Upper lobe of left lung (tissue), 6 donors: Measurements from ENCODE around the gene FAM240A. TPM values are rescaled to one million over a fixed set of nuclear protein-coding genes. Genes with fewer than 3 reads are reported as not detected.

Experiments used
- ATAC-seq, 2 donors: fragments of 200-7000 bp; cut with Tn5 transposase; one replicate each; pipeline ENCODE4 v1.9.1; 2022; ENCODE audit warnings: mild to moderate bottlenecking in 2 of 2, moderate library complexity in 2 of 2; ENCODE audit not compliant: low FRiP score in 2 of 2
- DNase-seq, 2 donors: peaks; one replicate each; pipeline ENCODE4 v3.0.0-alpha.2; 2019 to 2020
- H3K27ac ChIP-seq, 4 donors: fragments of 200-600 bp; sonication (generic); one replicate each; pipeline ENCODE4 v1.5.1; 2016 to 2019
- H3K27me3 ChIP-seq, 4 donors: fragments of 200-600 bp; sonication (generic); one replicate each; pipeline ENCODE4 v1.5.1; 2017 to 2019
- H3K36me3 ChIP-seq, 4 donors: fragments of 200-600 bp; sonication (generic); one replicate each; pipeline ENCODE4 v1.5.1; 2016 to 2019
- H3K4me1 ChIP-seq, 4 donors: fragments of 200-600 bp; sonication (generic); one replicate each; pipeline ENCODE4 v1.5.1; 2018 to 2019
- H3K4me3 ChIP-seq, 4 donors: fragments of 200-600 bp; sonication (generic); one replicate each; pipeline ENCODE4 v1.5.1; 2017 to 2019; ENCODE audit warnings: mild to moderate bottlenecking in 2 of 4, moderate library complexity in 1 of 4
- H3K9me3 ChIP-seq, 4 donors: fragments of 200-600 bp; sonication (generic); one replicate each; pipeline ENCODE4 v1.5.1; 2018 to 2019
- EP300 ChIP-seq, 4 donors: sonication (generic); formaldehyde crosslinking; IDR thresholded peaks; one replicate each; pipeline ENCODE4 v1.5.1; 2017; ENCODE audit warnings: antibody characterized with exemption in 4 of 4, control low read depth in 2 of 4
- POLR2A ChIP-seq, 4 donors: fragments of 450-650 bp; IDR thresholded peaks; one replicate each; pipeline ENCODE4 v1.5.1; 2016 to 2017; ENCODE audit warnings: antibody characterized with exemption in 4 of 4, mild to moderate bottlenecking in 2 of 4
- POLR2AphosphoS5 ChIP-seq, 2 donors: sonication (generic); formaldehyde crosslinking; IDR thresholded peaks; one replicate each; pipeline ENCODE4 v1.5.1; 2017; ENCODE audit warnings: antibody characterized with exemption in 2 of 2
- WGBS, 2 donors: methylation state at CpG; one replicate each; pipeline ENCODE4 v1.1.5; 2017 to 2018; 5-methylcytosine and 5-hydroxymethylcytosine counted together
- total RNA-seq, 6 donors: library from RNA; depleted of rRNA in 4 of 6; stranded (reverse); fragments of >200 nt in 4 of 6; gene quantifications; one replicate each; pipeline versions ENCODE4 v1.1.0 to v1.2.1, GENCODE V29; 2016 to 2021
- TF ChIP-seq, protein P1 (sequence below), 6 experiments: fragments of 450-650 bp in 4 of 6; fragments of 200-600 bp in 2 of 6; sonication (generic) in 2 of 6; IDR thresholded peaks; one replicate each; pipeline ENCODE4 v1.5.1; 2016 to 2019; ENCODE audit warnings: antibody characterized with exemption in 6 of 6
- donor health status: DM: no; HTN: no; CAD: no; lungs with moderate emphysema.
- donor health status: DM: no; HTN: yes; CAD: no; lungs with severe emphysema.

Gene FAM240A
- total RNA-seq, 6 donors from 2014 or later: not detected

DNA sequence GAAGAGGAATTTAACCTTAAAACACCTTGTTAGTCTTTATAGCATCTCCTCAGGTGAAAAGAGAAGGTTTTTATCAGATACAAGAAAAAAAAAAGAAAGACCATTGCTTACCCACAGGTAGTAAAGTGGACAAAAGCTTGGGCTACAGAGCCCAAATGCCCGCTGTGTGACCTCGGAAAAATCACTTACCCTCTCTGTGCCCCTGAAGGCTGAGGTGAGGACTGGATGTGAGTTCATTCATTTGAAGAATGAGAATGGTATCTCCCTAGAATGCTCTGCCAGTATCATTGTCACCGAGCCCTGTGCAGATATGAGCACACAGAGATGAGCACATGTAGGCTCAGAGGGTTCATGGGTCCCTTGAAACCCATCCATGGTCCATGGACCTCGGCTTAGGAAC, 17.6 kb upstream of the FAM240A start:
- Histone ChIP-seq H3K27me3 (no peaks in the 10 kb centered on the region), H3K4me1 (no peaks in the 10 kb centered on the region), H3K36me3 (no peaks in the 10 kb centered on the region), H3K27ac (no peak overlapping the region), H3K4me3 (no peak overlapping the region), H3K9me3 (no peaks in the 10 kb centered on the region)
- 98 to 100% methylated on average over 3 to 4 of the region's 4 CpGs for WGBS, 2 donors
- TF ChIP-seq, protein P1, sequence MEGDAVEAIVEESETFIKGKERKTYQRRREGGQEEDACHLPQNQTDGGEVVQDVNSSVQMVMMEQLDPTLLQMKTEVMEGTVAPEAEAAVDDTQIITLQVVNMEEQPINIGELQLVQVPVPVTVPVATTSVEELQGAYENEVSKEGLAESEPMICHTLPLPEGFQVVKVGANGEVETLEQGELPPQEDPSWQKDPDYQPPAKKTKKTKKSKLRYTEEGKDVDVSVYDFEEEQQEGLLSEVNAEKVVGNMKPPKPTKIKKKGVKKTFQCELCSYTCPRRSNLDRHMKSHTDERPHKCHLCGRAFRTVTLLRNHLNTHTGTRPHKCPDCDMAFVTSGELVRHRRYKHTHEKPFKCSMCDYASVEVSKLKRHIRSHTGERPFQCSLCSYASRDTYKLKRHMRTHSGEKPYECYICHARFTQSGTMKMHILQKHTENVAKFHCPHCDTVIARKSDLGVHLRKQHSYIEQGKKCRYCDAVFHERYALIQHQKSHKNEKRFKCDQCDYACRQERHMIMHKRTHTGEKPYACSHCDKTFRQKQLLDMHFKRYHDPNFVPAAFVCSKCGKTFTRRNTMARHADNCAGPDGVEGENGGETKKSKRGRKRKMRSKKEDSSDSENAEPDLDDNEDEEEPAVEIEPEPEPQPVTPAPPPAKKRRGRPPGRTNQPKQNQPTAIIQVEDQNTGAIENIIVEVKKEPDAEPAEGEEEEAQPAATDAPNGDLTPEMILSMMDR (IDR thresholded peaks at IDR 0.05): no peak
- TF ChIP-seq POLR2A (IDR thresholded peaks at IDR 0.05) (no peak), EP300 (IDR thresholded peaks at IDR 0.05) (no peak), POLR2AphosphoS5 (IDR thresholded peaks at IDR 0.05) (no peak)
- DNase-seq: no peak
- no peak for ATAC-seq

DNA sequence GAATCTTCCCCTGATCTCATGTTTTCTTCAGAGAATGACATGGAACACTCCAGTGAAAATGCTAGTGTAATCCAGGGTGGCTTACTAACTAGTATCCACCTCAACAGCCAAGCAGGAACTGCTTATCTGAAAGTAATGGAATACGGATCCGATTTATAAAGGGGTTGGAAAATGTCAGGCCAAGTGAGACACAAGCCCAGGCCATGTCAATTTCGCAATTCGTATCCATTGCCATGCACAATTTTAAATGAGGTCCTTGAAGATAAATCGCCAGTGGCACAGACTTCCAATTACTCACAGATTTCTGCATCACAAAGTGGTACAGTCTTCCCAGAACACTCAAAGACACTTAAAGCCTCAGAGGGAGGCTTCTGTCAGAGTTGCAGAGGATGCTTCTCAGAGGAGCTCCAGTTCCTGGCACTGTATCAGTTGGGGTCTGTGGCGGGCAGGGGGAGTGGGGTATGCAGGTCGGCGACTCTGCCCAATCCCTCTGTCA, 16.5 kb upstream of the FAM240A start:
- no peak overlapping the region for H3K4me3 ChIP-seq
- ATAC-seq: no peak
- H3K4me1 ChIP-seq: no peaks in the 10 kb centered on the region
- H3K36me3 ChIP-seq: no peaks in the 10 kb centered on the region
- H3K27ac ChIP-seq: no peak overlapping the region
- DNase-seq: no peak
- no peaks in the 10 kb centered on the region for H3K27me3 ChIP-seq
- no peaks in the 10 kb centered on the region for H3K9me3 ChIP-seq
- WGBS, 2 donors: 88 to 95% methylated on average over 5 to 8 of the region's 8 CpGs
- no peak for TF ChIP-seq EP300 (IDR thresholded peaks at IDR 0.05)
- TF ChIP-seq POLR2AphosphoS5 (IDR thresholded peaks at IDR 0.05): no peak
- TF ChIP-seq, protein P1 (IDR thresholded peaks at IDR 0.05): no peak
- TF ChIP-seq POLR2A (IDR thresholded peaks at IDR 0.05): no peak

DNA sequence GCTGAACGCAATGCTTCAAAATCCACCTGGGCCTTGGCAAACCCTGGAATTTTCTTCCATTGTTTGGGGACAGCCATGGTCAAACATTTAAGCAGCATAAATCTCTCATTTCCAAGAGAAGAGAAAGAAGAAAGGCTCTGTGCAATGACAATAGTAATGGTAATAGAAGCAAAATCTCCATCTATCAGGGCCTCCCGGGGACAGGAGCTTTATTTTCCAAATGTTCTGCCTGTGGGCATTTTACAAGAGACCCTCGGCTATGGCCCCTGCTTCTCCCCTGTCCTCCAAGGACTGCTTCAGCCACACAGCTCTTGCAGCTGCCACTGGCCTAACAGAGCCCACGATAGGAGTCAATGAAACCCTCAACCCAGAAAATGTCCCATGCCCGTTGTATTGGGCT, 12.7 kb upstream of the FAM240A start:
- DNase-seq: no peak
- H3K27ac ChIP-seq: no peak overlapping the region
- no peaks in the 10 kb centered on the region for H3K27me3 ChIP-seq
- no peak for ATAC-seq
- H3K9me3 ChIP-seq: no peaks in the 10 kb centered on the region
- H3K4me1 ChIP-seq: no peaks in the 10 kb centered on the region
- H3K36me3 ChIP-seq: no peaks in the 10 kb centered on the region
- 77 to 84% methylated on average over 4 to 5 of the region's 5 CpGs for WGBS, 2 donors
- no peak overlapping the region for H3K4me3 ChIP-seq
- TF ChIP-seq POLR2A (IDR thresholded peaks at IDR 0.05) (no peak), EP300 (IDR thresholded peaks at IDR 0.05) (no peak), POLR2AphosphoS5 (IDR thresholded peaks at IDR 0.05) (no peak)
- TF ChIP-seq, protein P1 (IDR thresholded peaks at IDR 0.05): no peak

DNA sequence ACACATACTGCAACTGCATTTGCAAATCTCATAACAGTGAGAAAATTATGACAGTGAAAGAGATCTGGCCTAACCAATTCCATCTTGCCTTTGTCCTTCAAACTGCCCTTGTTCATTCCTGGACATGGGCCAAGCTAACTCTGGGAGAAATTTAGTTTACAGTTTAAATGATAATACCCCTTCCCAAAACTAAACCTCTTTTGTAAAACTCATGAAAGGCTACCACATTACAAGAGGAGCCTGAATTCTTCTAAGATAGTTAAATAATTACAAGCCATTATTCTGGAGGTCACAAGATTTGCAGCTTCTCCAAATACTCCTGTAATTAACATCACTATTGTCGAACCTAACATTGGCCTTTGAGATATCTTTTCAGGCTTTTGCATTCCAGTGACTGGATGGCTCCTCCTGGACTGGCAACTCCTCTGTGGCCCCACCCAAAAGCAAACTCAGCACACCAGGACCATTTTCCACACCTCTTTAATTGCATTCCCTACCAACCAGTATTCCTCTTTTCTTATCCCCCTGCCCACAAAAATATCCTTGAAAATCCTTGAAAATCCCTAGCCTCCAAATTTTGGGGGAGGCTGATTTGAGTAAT, 8.8 kb upstream of the FAM240A start:
- ATAC-seq: no peak
- H3K27ac ChIP-seq: no peak overlapping the region
- H3K27me3 ChIP-seq: no peaks in the 10 kb centered on the region
- H3K9me3 ChIP-seq: no peaks in the 10 kb centered on the region
- no peak overlapping the region for H3K4me3 ChIP-seq
- H3K36me3 ChIP-seq: no peaks in the 10 kb centered on the region
- 68 to 70% methylated on average over 1 of the region's 1 CpG for WGBS, 2 donors
- TF ChIP-seq POLR2AphosphoS5 (IDR thresholded peaks at IDR 0.05): no peak
- TF ChIP-seq EP300 (IDR thresholded peaks at IDR 0.05): no peak
- no peak for TF ChIP-seq POLR2A (IDR thresholded peaks at IDR 0.05)
- TF ChIP-seq, protein P1 (IDR thresholded peaks at IDR 0.05): no peak
- DNase-seq: no peak
- H3K4me1 ChIP-seq: no peaks in the 10 kb centered on the region

DNA sequence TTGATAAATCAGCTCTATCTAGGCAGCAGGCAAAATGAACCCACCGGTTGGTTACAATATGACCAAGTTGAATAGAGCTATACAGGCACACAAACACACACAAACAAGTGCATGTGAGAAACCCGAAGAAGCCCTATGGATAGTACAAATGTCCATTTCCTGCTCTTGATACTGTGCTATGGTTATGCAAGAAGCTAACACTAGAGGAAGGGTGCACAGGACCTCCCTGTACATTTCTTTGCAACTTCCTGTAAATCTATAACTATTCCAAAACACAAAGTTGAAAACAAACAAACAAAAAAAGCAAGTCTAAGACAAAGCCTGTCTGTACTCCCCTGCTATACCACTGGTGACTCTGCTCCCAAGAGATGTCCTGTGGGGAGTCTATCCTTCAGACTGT, 8.2 kb upstream of the FAM240A start:
- H3K27me3 ChIP-seq: no peaks in the 10 kb centered on the region
- ATAC-seq: peak in 1 of 2 donors; percentile 42
- H3K27ac ChIP-seq: no peak overlapping the region
- H3K4me3 ChIP-seq: no peak overlapping the region
- H3K9me3 ChIP-seq: no peaks in the 10 kb centered on the region
- no peak for DNase-seq
- WGBS, 2 donors: 63 to 67% methylated on average over 2 of the region's 2 CpGs
- no peaks in the 10 kb centered on the region for H3K36me3 ChIP-seq
- TF ChIP-seq POLR2A (IDR thresholded peaks at IDR 0.05) (no peak), POLR2AphosphoS5 (IDR thresholded peaks at IDR 0.05) (no peak), EP300 (IDR thresholded peaks at IDR 0.05) (no peak)
- TF ChIP-seq, protein P1 (IDR thresholded peaks at IDR 0.05): no peak
- no peaks in the 10 kb centered on the region for H3K4me1 ChIP-seq
